ENCODE results near the gene DIAPH2. TPM values are rescaled to one million over a fixed set of nuclear protein-coding genes. Genes with fewer than 3 reads are reported as not detected.

Gene DIAPH2
- total RNA-seq, 4 donors from 2014 or later, result 10.3 to 36.6 (median 17.9) TPM

GRCh38 chrX:96792047-96792446, 107.4 kb downstream of the DIAPH2 start:
- no peaks in the 10 kb centered on the region for H3K36me3 ChIP-seq
- TF ChIP-seq POLR2A (IDR thresholded peaks at IDR 0.05) (no peak), CTCF (IDR thresholded peaks at IDR 0.05) (no peak)
- DNase-seq, result no peak
- H3K9me3 ChIP-seq, result no peaks in the 10 kb centered on the region
- intact Hi-C loops (cut with DNase I), result no loop called here
- H3K27me3 ChIP-seq, result no peaks in the 10 kb centered on the region
- no peak overlapping the region for H3K4me3 ChIP-seq
- WGBS, 2 donors, result 46 to 81% methylated on average over 2 of the region's 2 CpGs
- H3K4me1 ChIP-seq, result no peaks in the 10 kb centered on the region
- H3K27ac ChIP-seq, result no peak overlapping the region

GRCh38 chrX:96798982-96799381, 114.3 kb downstream of the DIAPH2 start:
- DNase-seq, result no peak
- no peaks in the 10 kb centered on the region for H3K4me1 ChIP-seq
- H3K27me3 ChIP-seq, result no peaks in the 10 kb centered on the region
- WGBS, 2 donors, result 92 to 93% methylated on average over 1 of the region's 1 CpG
- TF ChIP-seq POLR2A (IDR thresholded peaks at IDR 0.05), result no peak
- no peak for TF ChIP-seq CTCF (IDR thresholded peaks at IDR 0.05)
- no peaks in the 10 kb centered on the region for H3K36me3 ChIP-seq
- no peak overlapping the region for H3K27ac ChIP-seq
- H3K9me3 ChIP-seq, result no peaks in the 10 kb centered on the region
- H3K4me3 ChIP-seq, result no peak overlapping the region
- intact Hi-C loops (cut with DNase I), result no loop called here

- no peak overlapping the region for H3K27ac ChIP-seq
- intact Hi-C loops (cut with DNase I), result no loop called here
- no peaks in the 10 kb centered on the region for H3K27me3 ChIP-seq
- WGBS, 2 donors, result 80 to 89% methylated on average over 4 of the region's 4 CpGs
- H3K36me3 ChIP-seq, result no peaks in the 10 kb centered on the region
- DNase-seq, result no peak
- no peaks in the 10 kb centered on the region for H3K4me1 ChIP-seq
- no peak for TF ChIP-seq POLR2A (IDR thresholded peaks at IDR 0.05)
- no peak for TF ChIP-seq CTCF (IDR thresholded peaks at IDR 0.05)
- no peak overlapping the region for H3K4me3 ChIP-seq
- H3K9me3 ChIP-seq, result no peaks in the 10 kb centered on the region
These were observed 122.7 kb downstream of the DIAPH2 start for GRCh38 chrX:96807318-96807717.

GRCh38 chrX:96820935-96821334, 136.3 kb downstream of the DIAPH2 start:
- Histone ChIP-seq H3K4me3 (no peak overlapping the region), H3K9me3 (no peaks in the 10 kb centered on the region), H3K27ac (no peak overlapping the region), H3K36me3 (no peaks in the 10 kb centered on the region), H3K27me3 (no peaks in the 10 kb centered on the region), H3K4me1 (no peaks in the 10 kb centered on the region)
- DNase-seq, result no peak
- TF ChIP-seq POLR2A (IDR thresholded peaks at IDR 0.05) (no peak), CTCF (IDR thresholded peaks at IDR 0.05) (no peak)
- whole genome bisulfite sequencing, 2 donors, result 58 to 72% methylated on average over 2 of the region's 2 CpGs
- intact Hi-C loops (cut with DNase I), result no loop called here

GRCh38 chrX:96824166-96824565, 139.5 kb downstream of the DIAPH2 start:
- Histone ChIP-seq H3K4me1 (no peaks in the 10 kb centered on the region), H3K27ac (no peak overlapping the region), H3K27me3 (no peaks in the 10 kb centered on the region), H3K4me3 (no peak overlapping the region), H3K9me3 (no peaks in the 10 kb centered on the region), H3K36me3 (no peaks in the 10 kb centered on the region)
- intact Hi-C loops (cut with DNase I), result no loop called here
- 64 to 83% methylated on average over 3 of the region's 3 CpGs for WGBS, 2 donors
- TF ChIP-seq CTCF (IDR thresholded peaks at IDR 0.05) (no peak), POLR2A (IDR thresholded peaks at IDR 0.05) (no peak)
- no peak for DNase-seq

All from esophagus squamous epithelium (tissue), 5 donors.